ENCODE data around the gene ESR1.

The ESR1 gene

DNA sequence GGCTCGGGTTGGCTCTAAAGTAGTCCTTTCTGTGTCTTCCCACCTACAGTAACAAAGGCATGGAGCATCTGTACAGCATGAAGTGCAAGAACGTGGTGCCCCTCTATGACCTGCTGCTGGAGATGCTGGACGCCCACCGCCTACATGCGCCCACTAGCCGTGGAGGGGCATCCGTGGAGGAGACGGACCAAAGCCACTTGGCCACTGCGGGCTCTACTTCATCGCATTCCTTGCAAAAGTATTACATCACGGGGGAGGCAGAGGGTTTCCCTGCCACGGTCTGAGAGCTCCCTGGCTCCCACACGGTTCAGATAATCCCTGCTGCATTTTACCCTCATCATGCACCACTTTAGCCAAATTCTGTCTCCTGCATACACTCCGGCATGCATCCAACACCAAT lies 291.2 kb downstream of the ESR1 start:
- no peak for DNase-seq (ENCODE audit: low read depth)
- TF ChIP-seq CTCF (conservative IDR thresholded peaks at IDR 0.05; ENCODE audit: low read depth, low read length): no peak
- H3K4me3 ChIP-seq (ENCODE audit: low read length): no peak overlapping the region

- H3K4me3 ChIP-seq (ENCODE audit: low read length): no peak overlapping the region
- no peak for TF ChIP-seq CTCF (conservative IDR thresholded peaks at IDR 0.05; ENCODE audit: low read depth, low read length)
- no peak for DNase-seq (ENCODE audit: low read depth)
Observed at GRCh38 chr6:152099446-152100182, 292.1 kb downstream of the ESR1 start.

GRCh38 chr6:152100183-152100618 lies 292.7 kb downstream of the ESR1 start:
- no peak overlapping the region for H3K4me3 ChIP-seq (ENCODE audit: low read length)
- no peak for TF ChIP-seq CTCF (conservative IDR thresholded peaks at IDR 0.05; ENCODE audit: low read depth, low read length)
- DNase-seq (ENCODE audit: low read depth): no peak

DNA sequence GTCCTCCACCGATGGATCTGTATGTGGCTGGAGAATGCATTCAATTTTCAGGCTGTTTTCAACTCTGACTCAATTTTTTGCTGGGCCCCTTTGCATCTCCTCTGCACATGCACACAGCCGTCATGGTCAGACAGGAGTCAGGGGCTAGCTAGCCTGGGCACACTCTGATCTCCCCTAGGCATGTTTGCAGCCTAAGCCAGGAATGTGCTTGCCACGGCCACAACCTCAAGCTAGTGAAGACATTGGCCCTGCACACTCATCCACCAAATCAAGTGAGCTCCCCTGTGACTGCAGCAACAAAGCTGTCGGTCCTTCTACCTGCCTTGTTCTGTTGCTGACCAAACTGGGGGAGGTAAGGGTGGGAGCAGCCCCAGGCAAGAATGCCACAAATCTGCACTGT lies 300.5 kb downstream of the ESR1 start:
- H3K4me3 ChIP-seq (ENCODE audit: low read length): no peak overlapping the region
- DNase-seq (ENCODE audit: low read depth): no peak
- no peak for TF ChIP-seq CTCF (conservative IDR thresholded peaks at IDR 0.05; ENCODE audit: low read depth, low read length)

DNA sequence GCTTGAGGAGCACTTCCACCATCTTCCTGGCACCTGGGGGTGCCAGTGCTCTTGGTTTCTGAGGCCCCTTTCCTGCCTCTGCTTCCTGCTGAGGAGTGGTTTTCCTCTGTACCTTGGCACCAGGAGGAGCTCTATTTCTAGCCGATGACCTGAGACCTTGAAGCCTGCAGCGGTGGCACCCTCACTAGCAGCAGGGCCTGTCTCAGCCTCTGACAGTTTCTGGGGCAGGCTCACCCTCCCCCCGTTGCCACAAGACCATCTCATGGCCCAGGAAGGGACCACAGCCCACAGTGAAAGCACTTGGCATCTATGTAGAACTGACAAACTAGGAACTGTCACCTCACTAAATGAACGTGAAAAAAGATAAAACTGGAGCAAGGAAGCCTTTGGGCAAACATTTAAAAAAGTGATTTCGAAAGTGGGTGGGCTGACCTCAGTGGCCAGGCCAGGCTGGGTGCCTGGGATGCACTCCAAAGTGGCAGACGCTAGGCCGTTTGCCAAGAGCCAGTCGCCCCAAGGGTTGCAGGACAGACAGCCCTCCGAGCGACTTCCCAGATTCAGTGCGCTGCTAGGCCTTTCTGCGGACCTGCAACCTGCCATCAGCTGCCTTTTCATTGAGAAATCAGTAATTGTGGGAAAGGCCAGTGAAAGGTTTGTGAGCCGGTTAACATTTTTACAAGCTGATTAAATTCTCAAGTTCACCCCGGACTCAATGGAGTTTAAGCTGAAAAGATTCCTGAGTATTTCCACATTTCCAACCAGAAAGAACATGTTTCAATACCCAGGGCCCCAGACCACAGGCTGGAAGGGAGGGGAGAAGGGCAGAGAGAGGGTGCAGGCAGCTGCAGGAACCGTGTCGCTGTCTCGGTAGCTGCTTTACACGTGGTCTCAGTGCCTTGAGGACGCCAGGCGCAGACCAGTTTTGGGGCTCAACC lies 303.7 kb downstream of the ESR1 start:
- DNase-seq (ENCODE audit: low read depth): no peak
- TF ChIP-seq CTCF (conservative IDR thresholded peaks at IDR 0.05; ENCODE audit: low read depth, low read length): no peak
- H3K4me3 ChIP-seq (ENCODE audit: low read length): no peak overlapping the region

DNA sequence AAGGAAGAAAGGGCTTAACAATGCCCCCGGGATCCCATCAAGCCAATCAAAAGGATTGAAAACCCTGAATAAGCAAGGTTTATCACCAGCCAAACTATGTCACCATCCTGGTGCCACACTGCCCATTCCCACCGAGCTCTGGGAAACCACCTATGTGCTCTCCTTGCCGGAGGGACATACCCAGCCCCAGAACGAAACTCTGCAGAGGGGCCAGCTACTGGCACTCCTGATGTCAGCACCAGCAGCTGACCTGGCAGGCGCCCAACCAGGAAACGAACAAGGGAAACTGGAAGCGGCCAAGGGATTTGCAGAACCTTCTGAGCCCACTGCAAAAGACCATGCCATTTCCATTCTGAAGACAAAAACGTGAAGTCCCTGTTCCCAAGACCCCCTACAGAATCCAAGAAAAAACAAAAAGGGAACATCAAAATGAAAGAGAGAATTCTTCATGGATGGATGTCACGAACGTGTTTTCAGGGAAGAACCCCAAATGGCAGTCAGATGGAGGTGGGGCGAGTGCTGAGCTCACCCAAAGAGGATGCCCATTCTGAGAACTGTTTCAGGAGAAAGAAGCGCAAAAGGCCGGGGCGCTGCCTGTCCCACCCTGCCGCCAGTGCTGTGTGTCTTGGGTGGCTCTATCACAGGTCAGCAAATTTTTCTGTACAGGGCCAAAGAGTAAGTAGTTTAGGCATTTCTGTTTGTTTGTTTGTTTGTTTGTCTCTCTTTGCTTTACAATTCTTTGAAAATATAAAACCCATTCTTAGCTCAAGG lies 305.2 kb downstream of the ESR1 start:
- DNase-seq (ENCODE audit: low read depth): no peak
- no peak for TF ChIP-seq CTCF (conservative IDR thresholded peaks at IDR 0.05; ENCODE audit: low read depth, low read length)
- no peak overlapping the region for H3K4me3 ChIP-seq (ENCODE audit: low read length)
